ENCODE measurements around the gene CNTN1.

Gene CNTN1

GRCh38 chr12:40770781-40771180 lies 78.5 kb downstream of the CNTN1 start:
- H3K27ac Mint-ChIP-seq, result no peak overlapping the region

GRCh38 chr12:40775661-40776060 lies 83.4 kb downstream of the CNTN1 start:
- H3K4me3 Mint-ChIP-seq, result no peak overlapping the region

More at GRCh38 chr12:40770781-40771180, 78.5 kb downstream of the CNTN1 start:
- Mint-ChIP-seq H3K4me1 (ENCODE audit: low read depth) (no peaks in the 10 kb centered on the region), H3K9me3 (ENCODE audit: low read depth) (no peaks in the 10 kb centered on the region), H3K36me3 (no peaks in the 10 kb centered on the region), H3K27me3 (no peaks in the 10 kb centered on the region), H3K4me3 (no peak overlapping the region)

GRCh38 chr12:40784102-40784501 lies 91.9 kb downstream of the CNTN1 start:
- no peak overlapping the region for H3K27ac Mint-ChIP-seq
- no peaks in the 10 kb centered on the region for H3K36me3 Mint-ChIP-seq
- H3K4me3 Mint-ChIP-seq, result no peak overlapping the region
- H3K4me1 Mint-ChIP-seq (ENCODE audit: low read depth), result no peaks in the 10 kb centered on the region
- H3K9me3 Mint-ChIP-seq (ENCODE audit: low read depth), result no peaks in the 10 kb centered on the region
- H3K27me3 Mint-ChIP-seq, result no peaks in the 10 kb centered on the region

More at GRCh38 chr12:40775661-40776060, 83.4 kb downstream of the CNTN1 start:
- Mint-ChIP-seq H3K27ac (no peak overlapping the region), H3K27me3 (no peaks in the 10 kb centered on the region), H3K36me3 (no peaks in the 10 kb centered on the region), H3K4me1 (ENCODE audit: low read depth) (no peaks in the 10 kb centered on the region), H3K9me3 (ENCODE audit: low read depth) (peaks cover 4% of the 10 kb centered on the region)

- Mint-ChIP-seq H3K27ac (no peak overlapping the region), H3K9me3 (ENCODE audit: low read depth) (no peaks in the 10 kb centered on the region), H3K4me3 (no peak overlapping the region), H3K27me3 (no peaks in the 10 kb centered on the region), H3K4me1 (ENCODE audit: low read depth) (no peaks in the 10 kb centered on the region), H3K36me3 (no peaks in the 10 kb centered on the region)
Observed at GRCh38 chr12:40788276-40788675, 96.0 kb downstream of the CNTN1 start.

- no peak overlapping the region for H3K4me3 Mint-ChIP-seq
- no peaks in the 10 kb centered on the region for H3K4me1 Mint-ChIP-seq (ENCODE audit: low read depth)
- peaks cover 11% of the 10 kb centered on the region for H3K9me3 Mint-ChIP-seq (ENCODE audit: low read depth)
- H3K36me3 Mint-ChIP-seq, result no peaks in the 10 kb centered on the region
- H3K27me3 Mint-ChIP-seq, result no peaks in the 10 kb centered on the region
- H3K27ac Mint-ChIP-seq, result no peak overlapping the region
Observed at GRCh38 chr12:40792792-40793386, 100.7 kb downstream of the CNTN1 start.

- Mint-ChIP-seq H3K4me1 (ENCODE audit: low read depth) (no peaks in the 10 kb centered on the region), H3K27me3 (no peaks in the 10 kb centered on the region), H3K9me3 (ENCODE audit: low read depth) (peaks cover 12% of the 10 kb centered on the region), H3K4me3 (no peak overlapping the region), H3K36me3 (no peaks in the 10 kb centered on the region), H3K27ac (no peak overlapping the region)
Observed at GRCh38 chr12:40793471-40793870, 101.2 kb downstream of the CNTN1 start.

GRCh38 chr12:40794087-40794486 lies 101.8 kb downstream of the CNTN1 start:
- H3K4me1 Mint-ChIP-seq (ENCODE audit: low read depth), result no peaks in the 10 kb centered on the region
- no peaks in the 10 kb centered on the region for H3K27me3 Mint-ChIP-seq
- no peaks in the 10 kb centered on the region for H3K36me3 Mint-ChIP-seq
- no peak overlapping the region for H3K27ac Mint-ChIP-seq
- H3K4me3 Mint-ChIP-seq, result no peak overlapping the region
- peaks cover 12% of the 10 kb centered on the region for H3K9me3 Mint-ChIP-seq (ENCODE audit: low read depth)

- peaks cover 13% of the 10 kb centered on the region for H3K9me3 Mint-ChIP-seq (ENCODE audit: low read depth)
- no peaks in the 10 kb centered on the region for H3K36me3 Mint-ChIP-seq
- no peaks in the 10 kb centered on the region for H3K27me3 Mint-ChIP-seq
- H3K27ac Mint-ChIP-seq, result no peak overlapping the region
- H3K4me3 Mint-ChIP-seq, result no peak overlapping the region
- no peaks in the 10 kb centered on the region for H3K4me1 Mint-ChIP-seq (ENCODE audit: low read depth)
Observed at GRCh38 chr12:40801082-40801481, 108.8 kb downstream of the CNTN1 start.

GRCh38 chr12:40801861-40802260 lies 109.6 kb downstream of the CNTN1 start:
- Mint-ChIP-seq H3K4me3 (no peak overlapping the region), H3K36me3 (no peaks in the 10 kb centered on the region), H3K4me1 (ENCODE audit: low read depth) (no peaks in the 10 kb centered on the region), H3K9me3 (ENCODE audit: low read depth) (peaks cover 16% of the 10 kb centered on the region), H3K27me3 (no peaks in the 10 kb centered on the region), H3K27ac (no peak overlapping the region)

- no peaks in the 10 kb centered on the region for H3K27me3 Mint-ChIP-seq
Observed at GRCh38 chr12:40802656-40803055, 110.4 kb downstream of the CNTN1 start.

GRCh38 chr12:40819436-40820108 lies 127.3 kb downstream of the CNTN1 start:
- H3K4me3 Mint-ChIP-seq, result no peak overlapping the region
- no peak overlapping the region for H3K27ac Mint-ChIP-seq
- no peaks in the 10 kb centered on the region for H3K27me3 Mint-ChIP-seq
- H3K36me3 Mint-ChIP-seq, result no peaks in the 10 kb centered on the region
- no peaks in the 10 kb centered on the region for H3K4me1 Mint-ChIP-seq (ENCODE audit: low read depth)
- H3K9me3 Mint-ChIP-seq (ENCODE audit: low read depth), result peaks cover 15% of the 10 kb centered on the region

More at GRCh38 chr12:40802656-40803055, 110.4 kb downstream of the CNTN1 start:
- Mint-ChIP-seq H3K9me3 (ENCODE audit: low read depth) (peaks cover 15% of the 10 kb centered on the region), H3K36me3 (no peaks in the 10 kb centered on the region), H3K27ac (no peak overlapping the region), H3K4me1 (ENCODE audit: low read depth) (no peaks in the 10 kb centered on the region), H3K4me3 (no peak overlapping the region)

- Mint-ChIP-seq H3K27ac (no peak overlapping the region), H3K9me3 (ENCODE audit: low read depth) (peaks cover 18% of the 10 kb centered on the region)
Observed at GRCh38 chr12:40820794-40821484, 128.7 kb downstream of the CNTN1 start.

GRCh38 chr12:40825156-40825555 lies 132.9 kb downstream of the CNTN1 start:
- no peak overlapping the region for H3K4me3 Mint-ChIP-seq
- peaks cover 6% of the 10 kb centered on the region for H3K9me3 Mint-ChIP-seq (ENCODE audit: low read depth)
- no peaks in the 10 kb centered on the region for H3K4me1 Mint-ChIP-seq (ENCODE audit: low read depth)
- no peak overlapping the region for H3K27ac Mint-ChIP-seq
- no peaks in the 10 kb centered on the region for H3K27me3 Mint-ChIP-seq
- no peaks in the 10 kb centered on the region for H3K36me3 Mint-ChIP-seq

More at GRCh38 chr12:40820794-40821484, 128.7 kb downstream of the CNTN1 start:
- Mint-ChIP-seq H3K4me1 (ENCODE audit: low read depth) (no peaks in the 10 kb centered on the region), H3K27me3 (no peaks in the 10 kb centered on the region), H3K36me3 (no peaks in the 10 kb centered on the region), H3K4me3 (no peak overlapping the region)

- Mint-ChIP-seq H3K4me3 (no peak overlapping the region), H3K4me1 (ENCODE audit: low read depth) (no peaks in the 10 kb centered on the region), H3K9me3 (ENCODE audit: low read depth) (peaks cover 6% of the 10 kb centered on the region), H3K36me3 (no peaks in the 10 kb centered on the region), H3K27ac (no peak overlapping the region), H3K27me3 (no peaks in the 10 kb centered on the region)
Observed at GRCh38 chr12:40827683-40828592, 135.7 kb downstream of the CNTN1 start.
